K562 (cell line): ENCODE results near the gene NBDY. TPM values are rescaled to one million over a fixed set of nuclear protein-coding genes. Genes with fewer than 3 reads are reported as not detected.
A peak's percentile ranks its signal among the peaks of the same experiment; 100 is the strongest.

Experiments used
- ATAC-seq: fragments of 200-7000 bp; cut with Tn5 transposase; 3 replicates; pipeline ENCODE4 v1.9.1; 2020; ENCODE audit warnings: moderate library complexity
- BruUV-seq: library from RNA; stranded (reverse); fragments of 400-500 nt; replicated peaks from 2 replicates; lab custom pipeline; 2021; lab: Mats Ljungman, UMichigan
- CTCF ChIA-PET: fragments of 300-600 bp; formaldehyde crosslinking; extraction: SDS; loops from one replicate; lab custom pipeline; 2021; ENCODE audit warnings: low intra/inter-chr PET ratio; lab: Yijun Ruan, JAX
- POLR2A ChIA-PET: fragments of 300-600, 350-650 bp; sonication (Branson Sonifier 250); formaldehyde crosslinking; extraction: SDS; loops from one replicate; lab custom pipeline; 2021; ENCODE audit warnings: antibody characterized with exemption, inconsistent platforms; lab: Yijun Ruan, JAX
- DNase-seq, 4 experiments: peaks; one replicate each; pipeline versions ENCODE4 v3.0.0 to v3.0.0-alpha.2; 2011 to 2018; ENCODE audit warnings: low spot score in 3 of 4, mixed read lengths in 3 of 4; ENCODE audit errors: extremely low read depth in 1 of 4
- FAIRE-seq: peaks from 2 replicates; lab custom pipeline; 2011; peaks lifted over from hg19 to GRCh38; lab: Jason Lieb, UNC
- H2AFZ ChIP-seq: 2 replicates; pipeline ENCODE4 v1.6.0; 2011; ENCODE audit warnings: low read depth, low read length, control low read depth, inconsistent platforms
- H3K27ac ChIP-seq: fragments of 200-600 bp; 3 replicates; pipeline ENCODE4 v1.8.0; 2011; ENCODE audit warnings: low read depth, mild to moderate bottlenecking, control low read depth, inconsistent platforms, low read length, moderate library complexity, mixed read lengths; ENCODE audit errors: extremely low read depth
- H3K27me3 ChIP-seq, 2 experiments: fragments of 300-600 bp in 1 of 2; 2 replicates in 1 of 2; 3 replicates in 1 of 2; pipeline versions ENCODE4 v1.6.0 to v1.8.0; 2011; ENCODE audit warnings: inconsistent platforms in 2 of 2, low read length in 2 of 2, mild to moderate bottlenecking in 1 of 2, mixed read lengths in 1 of 2, moderate library complexity in 1 of 2; ENCODE audit not compliant: control insufficient read depth in 2 of 2, insufficient read depth in 2 of 2
- H3K36me3 ChIP-seq: fragments of 300-600 bp; 3 replicates; pipeline ENCODE4 v1.8.0; 2011; ENCODE audit warnings: mild to moderate bottlenecking, low read length, inconsistent platforms; ENCODE audit not compliant: control insufficient read depth, insufficient read depth
- H3K4me1 ChIP-seq, 2 experiments: fragments of 200-600 bp in 1 of 2; replicated peaks in 1 of 2; 2 replicates in 1 of 2; 3 replicates in 1 of 2; pipeline versions ENCODE4 v1.5.1 to v1.8.0; 2011; ENCODE audit warnings: inconsistent platforms in 2 of 2, low read length in 2 of 2, mild to moderate bottlenecking in 1 of 2, mixed read lengths in 1 of 2, moderate library complexity in 1 of 2; ENCODE audit not compliant: control insufficient read depth in 2 of 2, insufficient read depth in 2 of 2
- H3K4me2 ChIP-seq: 2 replicates; pipeline ENCODE4 v1.6.1; 2011; ENCODE audit warnings: low read length, control low read depth, inconsistent platforms, mixed read lengths; ENCODE audit not compliant: insufficient read depth
- H3K4me3 ChIP-seq: fragments of 200-600 bp; sonication (generic), shearing (Covaris generic); 2 replicates; pipeline ENCODE4 v1.5.1; 2016; ENCODE audit warnings: control low read depth, inconsistent platforms
- H3K79me2 ChIP-seq: fragments of 200-600 bp; 3 replicates; pipeline ENCODE4 v1.8.0; 2011; ENCODE audit warnings: low read length, inconsistent platforms; ENCODE audit not compliant: control insufficient read depth, insufficient read depth
- H3K9ac ChIP-seq, 2 experiments: 2 replicates each; pipeline versions ENCODE4 v1.6.0 to v1.6.1; 2011; ENCODE audit warnings: low read depth in 2 of 2, low read length in 2 of 2, control low read depth in 1 of 2, inconsistent platforms in 1 of 2, mild to moderate bottlenecking in 1 of 2, mixed read lengths in 1 of 2; ENCODE audit not compliant: insufficient read depth in 1 of 2
- H3K9me1 ChIP-seq: one replicate; pipeline ENCODE4 v1.6.0; 2011; ENCODE audit warnings: inconsistent platforms, mild to moderate bottlenecking, low read length, moderate library complexity; ENCODE audit not compliant: control insufficient read depth, insufficient read depth
- H3K9me3 ChIP-seq: replicated peaks from 2 replicates; pipeline ENCODE4 v1.5.1; 2011; ENCODE audit warnings: low read depth, low read length, inconsistent platforms; ENCODE audit not compliant: control insufficient read depth, insufficient read depth
- H4K20me1 ChIP-seq: replicated peaks from 2 replicates; pipeline ENCODE4 v1.6.1; 2011; ENCODE audit warnings: low read length, inconsistent platforms, mixed read lengths; ENCODE audit not compliant: control insufficient read depth, insufficient read depth
- CCNT2 ChIP-seq: IDR thresholded peaks from 2 replicates; pipeline ENCODE4 v1.6.1; 2011; ENCODE audit warnings: borderline replicate concordance, low read depth, mild to moderate bottlenecking, moderate library complexity, mixed read lengths, low read length; ENCODE audit not compliant: insufficient read length; ENCODE audit errors: extremely low read depth
- KLF13 ChIP-seq: fragments of 450-650 bp; IDR thresholded peaks from 2 replicates; pipeline ENCODE4 v1.6.1; 2016; ENCODE audit warnings: missing genetic modification characterization, low read depth, mild to moderate bottlenecking, missing compliant biosample characterization, moderate library complexity, borderline replicate concordance
- MAZ ChIP-seq, 2 experiments: fragments of 450-650 bp in 1 of 2; sonication (generic) in 1 of 2; formaldehyde crosslinking; IDR thresholded peaks in 1 of 2; conservative IDR thresholded peaks in 1 of 2; 2 replicates each; pipeline versions ENCODE4 v1.4.0 to v1.5.0; 2020; ENCODE audit warnings: mild to moderate bottlenecking in 1 of 2, missing genetic modification reagents in 1 of 2
- MCM3 ChIP-seq: fragments of 450-650 bp; IDR thresholded peaks from 2 replicates; pipeline ENCODE4 v1.6.1; 2016
- SMARCE1 ChIP-seq: fragments of 450-650 bp; IDR thresholded peaks from 2 replicates; pipeline ENCODE4 v1.7.1; 2016; ENCODE audit warnings: mild to moderate bottlenecking
- SNIP1 ChIP-seq: fragments of 450-650 bp; IDR thresholded peaks from 2 replicates; pipeline ENCODE4 v1.7.1; 2017; ENCODE audit warnings: low read depth, mild to moderate bottlenecking
- VEZF1 ChIP-seq: fragments of 200-800 bp; sonication (Bioruptor generic); IDR thresholded peaks from 2 replicates; pipeline ENCODE4 v1.6.1; 2017; ENCODE audit warnings: missing genetic modification characterization, missing compliant biosample characterization
- ZNF212 ChIP-seq: fragments of 450-650 bp; formaldehyde crosslinking; IDR thresholded peaks from 2 replicates; pipeline ENCODE4 v1.4.0; 2020; ENCODE audit warnings: mild to moderate bottlenecking
- ZNF785 ChIP-seq: fragments of 250-450 bp; sonication (Bioruptor Pico); IDR thresholded peaks from 2 replicates; pipeline ENCODE4 v1.4.0; 2020; ENCODE audit warnings: mild to moderate bottlenecking
- WGBS: fragments of 100-300 bp; shearing (Covaris generic); methylation state at CpG from one replicate; pipeline ENCODE4 v1.1.6; 2016; ENCODE audit warnings: low coverage, mixed read lengths; ENCODE audit not compliant: insufficient coverage; ENCODE audit errors: missing lambda C conversion rate; 5-methylcytosine and 5-hydroxymethylcytosine counted together
- in situ Hi-C: fragments of 300-500 bp; cut with MboI; formaldehyde crosslinking; loops from 4 replicates; pipeline ENCODE4 v1.15.0; 2018; ENCODE audit warnings: inconsistent platforms, mixed read lengths
- intact Hi-C: fragments of 100-400 bp; cut with micrococcal nuclease; formaldehyde crosslinking; loops from 2 replicates; pipeline ENCODE4 v1.14.2; 2022
- polyA plus RNA-seq, 8 experiments: library from polyadenylated mRNA; depleted of rRNA in 4 of 8; stranded (reverse) in 5 of 8; unstranded in 3 of 8; fragments of >200 nt; fragmentation: Nextera tagmentation in 2 of 8; fragmentation: Illumina TruSeq in 1 of 8; extraction: Ambion mirVana in 2 of 8; extraction: Trizol in 1 of 8; gene quantifications; 2 replicates each; pipeline versions ENCODE4 v1.2.1 to v1.2.3, GENCODE V29; 2011 to 2014; ENCODE audit warnings: inconsistent platforms in 1 of 8, missing spikeins in 1 of 8
- total RNA-seq, 7 experiments: library from RNA; depleted of rRNA in 6 of 7; stranded (reverse); fragments of >200 nt in 6 of 7; fragmentation: Illumina TruSeq in 2 of 7; extraction: Trizol in 2 of 7; gene quantifications; 2 replicates each; pipeline versions ENCODE4 v1.2.1 to v1.2.3, GENCODE V29; 2011 to 2021; ENCODE audit warnings: low replicate concordance in 1 of 7
- TF ChIP-seq, protein P1 (sequence below), 3 experiments: IDR thresholded peaks in 2 of 3; conservative IDR thresholded peaks in 1 of 3; 2 replicates each; pipeline ENCODE4 v1.5.1; 2011 to 2012; ENCODE audit warnings: low read length in 3 of 3, mild to moderate bottlenecking in 3 of 3, control low read depth in 2 of 3, improper control_type of control experiment in 1 of 3, inconsistent platforms in 1 of 3, low read depth in 1 of 3, mixed read lengths in 1 of 3, moderate library complexity in 1 of 3; ENCODE audit not compliant: insufficient read depth in 2 of 3
- TF ChIP-seq, protein P2 (sequence below): fragments of 250-450 bp; sonication (Bioruptor Pico); IDR thresholded peaks from 2 replicates; pipeline ENCODE4 v1.8.0; 2021; ENCODE audit warnings: moderate library complexity, mild to moderate bottlenecking, inconsistent platforms

Gene NBDY
- total and polyA plus RNA-seq, 9 of the 15 experiments (the other 6 are each of a cell fraction or from before 2014, with no cell fraction given), result 1.00 to 24.7 (median 7.0) TPM

DNA sequence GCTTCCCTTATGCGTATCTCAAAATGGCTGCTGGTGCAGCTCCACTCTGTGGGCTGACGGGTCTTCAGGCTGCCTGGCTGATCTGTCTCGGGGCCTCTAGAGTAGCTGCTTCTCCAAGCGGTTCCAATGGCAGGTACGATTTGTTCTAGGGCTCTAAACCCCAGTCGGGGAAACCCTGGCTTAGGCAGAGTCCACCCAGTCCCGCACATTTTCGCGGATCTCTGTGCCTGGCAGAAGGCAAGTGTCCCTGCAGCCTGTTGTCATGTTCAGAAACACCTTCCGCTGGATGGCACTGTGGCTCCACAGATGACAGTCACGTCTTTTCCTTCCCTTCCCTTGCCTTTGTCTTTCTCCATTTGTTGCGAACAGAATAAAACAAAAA, 54.4 kb downstream of the NBDY start (continued):
- TF ChIP-seq SNIP1 (no peak), ZNF212 (CRISPR knock-in tag) (no peak)
- TF ChIP-seq, protein P1, sequence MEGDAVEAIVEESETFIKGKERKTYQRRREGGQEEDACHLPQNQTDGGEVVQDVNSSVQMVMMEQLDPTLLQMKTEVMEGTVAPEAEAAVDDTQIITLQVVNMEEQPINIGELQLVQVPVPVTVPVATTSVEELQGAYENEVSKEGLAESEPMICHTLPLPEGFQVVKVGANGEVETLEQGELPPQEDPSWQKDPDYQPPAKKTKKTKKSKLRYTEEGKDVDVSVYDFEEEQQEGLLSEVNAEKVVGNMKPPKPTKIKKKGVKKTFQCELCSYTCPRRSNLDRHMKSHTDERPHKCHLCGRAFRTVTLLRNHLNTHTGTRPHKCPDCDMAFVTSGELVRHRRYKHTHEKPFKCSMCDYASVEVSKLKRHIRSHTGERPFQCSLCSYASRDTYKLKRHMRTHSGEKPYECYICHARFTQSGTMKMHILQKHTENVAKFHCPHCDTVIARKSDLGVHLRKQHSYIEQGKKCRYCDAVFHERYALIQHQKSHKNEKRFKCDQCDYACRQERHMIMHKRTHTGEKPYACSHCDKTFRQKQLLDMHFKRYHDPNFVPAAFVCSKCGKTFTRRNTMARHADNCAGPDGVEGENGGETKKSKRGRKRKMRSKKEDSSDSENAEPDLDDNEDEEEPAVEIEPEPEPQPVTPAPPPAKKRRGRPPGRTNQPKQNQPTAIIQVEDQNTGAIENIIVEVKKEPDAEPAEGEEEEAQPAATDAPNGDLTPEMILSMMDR (IDR thresholded peaks at IDR 0.05 in 2 of 3, conservative IDR thresholded peaks at IDR 0.05 in 1 of 3; ENCODE audit: insufficient read depth in 2 of 3, low read depth in 1 of 3, low read length in 3 of 3), result peak in 2 of 3 experiments; percentile 17 to 18; a peak in 1 of 6 replicates

DNA sequence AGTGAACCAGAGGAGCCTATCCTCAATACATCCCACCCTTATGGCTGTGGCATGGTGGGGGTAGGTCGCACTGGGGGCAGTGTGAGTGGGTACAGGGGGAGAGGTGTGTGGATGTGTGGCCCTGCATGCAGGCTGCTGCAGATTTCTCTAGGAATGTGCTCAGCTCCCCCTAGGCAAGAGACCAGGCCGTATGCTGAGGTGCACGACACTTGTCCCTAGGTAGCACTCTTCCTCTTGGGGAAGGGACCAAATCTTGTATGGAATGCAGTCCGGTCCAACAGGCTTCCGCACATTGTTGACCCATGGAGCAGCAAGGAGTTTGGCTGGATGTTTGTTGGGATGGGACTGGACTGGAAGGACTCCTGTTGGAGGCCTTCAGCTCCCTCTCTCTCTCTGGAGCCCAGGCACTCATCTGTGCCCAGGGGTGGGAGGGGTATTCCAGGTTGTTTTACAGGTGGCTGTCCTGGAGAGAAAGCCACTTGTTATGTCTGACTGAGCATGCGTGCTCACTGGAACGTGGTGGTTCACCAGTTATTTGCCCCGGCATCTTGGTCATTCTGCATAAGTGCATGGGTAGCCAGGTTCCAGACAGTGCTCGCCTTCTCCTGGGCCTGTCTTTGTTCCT, 55.1 kb downstream of the NBDY start:
- H3K9ac ChIP-seq, result no peak overlapping the region
- ATAC-seq, result no peak
- ChIA-PET CTCF (no interaction called here), POLR2A (no interaction called here)
- H3K4me3 ChIP-seq, result no peak overlapping the region
- H3K9me1 ChIP-seq, result no peaks in the 10 kb centered on the region
- H3K36me3 ChIP-seq, result no peaks in the 10 kb centered on the region
- H3K27me3 ChIP-seq, result peaks cover 0 to 4% of the 10 kb centered on the region in 2 experiments; a peak in 1 of 5 replicates
- no TSS peak for BruUV-seq
- no peak overlapping the region for H3K27ac ChIP-seq
- TF ChIP-seq ZNF785 (no peak), MAZ (CRISPR knock-in tag; conservative IDR thresholded peaks at IDR 0.05 in 1 of 2, IDR thresholded peaks at IDR 0.05 in 1 of 2) (no peak), SMARCE1 (no peak), MCM3 (no peak), KLF13 (tag) (no peak), CCNT2 (no peak), VEZF1 (no peak)
- TF ChIP-seq, protein P2, sequence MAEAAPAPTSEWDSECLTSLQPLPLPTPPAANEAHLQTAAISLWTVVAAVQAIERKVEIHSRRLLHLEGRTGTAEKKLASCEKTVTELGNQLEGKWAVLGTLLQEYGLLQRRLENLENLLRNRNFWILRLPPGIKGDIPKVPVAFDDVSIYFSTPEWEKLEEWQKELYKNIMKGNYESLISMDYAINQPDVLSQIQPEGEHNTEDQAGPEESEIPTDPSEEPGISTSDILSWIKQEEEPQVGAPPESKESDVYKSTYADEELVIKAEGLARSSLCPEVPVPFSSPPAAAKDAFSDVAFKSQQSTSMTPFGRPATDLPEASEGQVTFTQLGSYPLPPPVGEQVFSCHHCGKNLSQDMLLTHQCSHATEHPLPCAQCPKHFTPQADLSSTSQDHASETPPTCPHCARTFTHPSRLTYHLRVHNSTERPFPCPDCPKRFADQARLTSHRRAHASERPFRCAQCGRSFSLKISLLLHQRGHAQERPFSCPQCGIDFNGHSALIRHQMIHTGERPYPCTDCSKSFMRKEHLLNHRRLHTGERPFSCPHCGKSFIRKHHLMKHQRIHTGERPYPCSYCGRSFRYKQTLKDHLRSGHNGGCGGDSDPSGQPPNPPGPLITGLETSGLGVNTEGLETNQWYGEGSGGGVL (CRISPR knock-in tag), result no peak
- TF ChIP-seq, all 486 proteins: peak for 0
- Histone ChIP-seq H3K79me2 (no peaks in the 10 kb centered on the region), H3K4me2 (no peak overlapping the region), H4K20me1 (no peaks in the 10 kb centered on the region), H3K4me1 (no peaks in the 10 kb centered on the region), H2AFZ (no peak overlapping the region), H3K9me3 (no peaks in the 10 kb centered on the region)
- DNase-seq, result no peak
- in situ Hi-C loops, result no loop called here
- FAIRE-seq, result no peak
- WGBS, result 48% methylated on average over 2 of the region's 9 CpGs
- intact Hi-C loops, result no loop called here
